Endothelial cell of umbilical vein (primary cell): ENCODE data around the gene TENM4. TPM values are rescaled to one million over a fixed set of nuclear protein-coding genes. Genes with fewer than 3 reads are reported as not detected.

Source experiments
- BruUV-seq: library from RNA; stranded (reverse); fragments of 400-500 nt; replicated peaks from 2 replicates; lab custom pipeline; 2021; lab: Mats Ljungman, UMichigan
- CTCF ChIA-PET: fragments of 300-600, 350-600 bp; sonication (Branson Sonifier 250); formaldehyde crosslinking; loops from one replicate; lab custom pipeline; 2021; ENCODE audit warnings: antibody characterized with exemption, inconsistent platforms; lab: Charles Lee
- POLR2A ChIA-PET: fragments of 300-600, 350-600 bp; sonication (Branson Sonifier 250); formaldehyde crosslinking; loops from one replicate; lab custom pipeline; 2021; ENCODE audit warnings: antibody characterized with exemption, inconsistent platforms; lab: Charles Lee
- DNase-seq: peaks from one replicate; pipeline ENCODE4 v3.0.0-alpha.2; 2011; ENCODE audit warnings: low read depth, low spot score
- FAIRE-seq: peaks from 2 replicates; lab custom pipeline; 2011; peaks lifted over from hg19 to GRCh38; lab: Jason Lieb, UNC
- H2AFZ ChIP-seq: 2 replicates; pipeline ENCODE4 v1.6.0; 2012; ENCODE audit warnings: low read depth, low read length, control low read depth, inconsistent platforms
- H3K27ac ChIP-seq: 2 replicates; pipeline ENCODE4 v1.5.1; 2011; ENCODE audit warnings: low read depth, mild to moderate bottlenecking, control low read depth, low read length, moderate library complexity; ENCODE audit not compliant: insufficient read depth
- H3K27me3 ChIP-seq, 2 experiments: 2 replicates each; pipeline versions ENCODE4 v1.6.0 to v1.6.1; 2011; ENCODE audit warnings: low read length in 2 of 2, mixed read lengths in 1 of 2; ENCODE audit not compliant: control insufficient read depth in 2 of 2, insufficient read depth in 2 of 2
- H3K36me3 ChIP-seq, 2 experiments: 2 replicates in 1 of 2; 3 replicates in 1 of 2; pipeline ENCODE4 v1.5.1; 2011; ENCODE audit warnings: low read length in 2 of 2, mild to moderate bottlenecking in 1 of 2, moderate library complexity in 1 of 2; ENCODE audit not compliant: control insufficient read depth in 2 of 2, insufficient read depth in 2 of 2; ENCODE audit errors: extremely low read depth in 1 of 2
- H3K4me1 ChIP-seq: 3 replicates; pipeline ENCODE4 v1.5.1; 2011; ENCODE audit warnings: mild to moderate bottlenecking, low read length; ENCODE audit not compliant: control insufficient read depth, insufficient read depth; ENCODE audit errors: extremely low read depth
- H3K4me2 ChIP-seq: 2 replicates; pipeline ENCODE4 v1.6.1; 2011; ENCODE audit warnings: low read length, control low read depth, mixed read lengths; ENCODE audit not compliant: insufficient read depth
- H3K4me3 ChIP-seq, 3 experiments: fragments of 200-600 bp in 1 of 3; sonication (generic), shearing (Covaris generic) in 1 of 3; replicated peaks in 1 of 3; 2 replicates each; pipeline ENCODE4 v1.5.1; 2011 to 2016; ENCODE audit warnings: control low read depth in 3 of 3, low read length in 3 of 3, mild to moderate bottlenecking in 2 of 3, inconsistent platforms in 1 of 3, low read depth in 1 of 3, moderate library complexity in 1 of 3; ENCODE audit not compliant: insufficient read depth in 1 of 3
- H3K79me2 ChIP-seq: 2 replicates; pipeline ENCODE4 v1.6.0; 2012; ENCODE audit warnings: low read length, inconsistent platforms; ENCODE audit not compliant: control insufficient read depth, insufficient read depth
- H3K9ac ChIP-seq: replicated peaks from 2 replicates; pipeline ENCODE3; 2011; ENCODE audit warnings: low read length, control low read depth; ENCODE audit not compliant: insufficient read depth; ENCODE audit errors: extremely low read depth
- H3K9me1 ChIP-seq: replicated peaks from 3 replicates; pipeline ENCODE4 v1.6.0; 2011; ENCODE audit warnings: mild to moderate bottlenecking, low read length; ENCODE audit not compliant: control insufficient read depth, insufficient read depth; ENCODE audit errors: extremely low read depth
- H3K9me3 ChIP-seq: replicated peaks from 2 replicates; pipeline ENCODE4 v1.5.1; 2012; ENCODE audit warnings: low read length, inconsistent platforms; ENCODE audit not compliant: control insufficient read depth, insufficient read depth
- H4K20me1 ChIP-seq: replicated peaks from 2 replicates; pipeline ENCODE3; 2011; ENCODE audit warnings: mild to moderate bottlenecking, low read length; ENCODE audit not compliant: control insufficient read depth, insufficient read depth; ENCODE audit errors: extremely low read depth
- CTCF ChIP-seq, 2 donors: IDR thresholded peaks; 1 replicate in 1 of 2; 2 replicates in 1 of 2; pipeline ENCODE4 v1.5.1; 2011; ENCODE audit warnings: low read length in 2 of 2, mild to moderate bottlenecking in 2 of 2, moderate library complexity in 2 of 2, control low read depth in 1 of 2, inconsistent platforms in 1 of 2, low read depth in 1 of 2; ENCODE audit not compliant: insufficient read depth in 1 of 2; ENCODE audit errors: extremely low read depth in 1 of 2
- EZH2 ChIP-seq: IDR thresholded peaks from 2 replicates; pipeline ENCODE4 v1.6.1; 2012; ENCODE audit warnings: borderline replicate concordance, low read depth, mild to moderate bottlenecking, moderate library complexity, low read length, inconsistent platforms; ENCODE audit not compliant: severe bottlenecking
- FOS ChIP-seq: IDR thresholded peaks from 2 replicates; pipeline ENCODE4 v1.6.1; 2011; ENCODE audit warnings: mild to moderate bottlenecking, low read length, moderate library complexity, borderline replicate concordance; ENCODE audit not compliant: insufficient read depth
- GATA2 ChIP-seq: IDR thresholded peaks from 2 replicates; pipeline ENCODE4 v1.7.0; 2011; ENCODE audit warnings: low read depth, mild to moderate bottlenecking, moderate library complexity, mixed read lengths, low read length; ENCODE audit not compliant: insufficient read length, insufficient read depth
- JUN ChIP-seq: IDR thresholded peaks from 2 replicates; pipeline ENCODE4 v1.6.1; 2011; ENCODE audit warnings: borderline replicate concordance, low read depth; ENCODE audit not compliant: insufficient read length, insufficient read depth
- MAX ChIP-seq: IDR thresholded peaks from 2 replicates; pipeline ENCODE4 v1.6.1; 2011; ENCODE audit not compliant: insufficient read depth, insufficient read length
- MYC ChIP-seq: IDR thresholded peaks from one replicate; pipeline ENCODE4 v1.6.1; 2011; ENCODE audit warnings: mild to moderate bottlenecking, low read depth, low read length
- POLR2A ChIP-seq: IDR thresholded peaks from 2 replicates; pipeline ENCODE4 v1.6.1; 2012; ENCODE audit warnings: low read depth, mild to moderate bottlenecking, control low read depth, low read length
- POLR2AphosphoS5 ChIP-seq: IDR thresholded peaks from 2 replicates; pipeline ENCODE4 v1.6.1; 2012; ENCODE audit warnings: low read depth, mild to moderate bottlenecking, control low read depth, low read length, moderate library complexity; ENCODE audit not compliant: insufficient read depth
- dilution Hi-C: fragments of 300-500 bp; cut with MboI; formaldehyde crosslinking; loops from one replicate; pipeline ENCODE4 v1.15.0; 2019; ENCODE audit warnings: low sequenced_read_pairs; ENCODE audit not compliant: extremely low pct_ligation_motif_present
- intact Hi-C: fragments of 100-400 bp; cut with micrococcal nuclease; formaldehyde crosslinking; loops from one replicate; pipeline ENCODE4 v1.10.0; 2022
- polyA plus RNA-seq, 4 experiments: library from polyadenylated mRNA; depleted of rRNA in 3 of 4; stranded (reverse) in 3 of 4; unstranded in 1 of 4; fragments of >200 nt; gene quantifications; 2 replicates each; pipeline versions ENCODE4 v1.2.1 to v1.2.3, GENCODE V29; 2011 to 2012; ENCODE audit warnings: missing spikeins in 1 of 4
- total RNA-seq: library from RNA; stranded (reverse); gene quantifications from 2 replicates; pipeline ENCODE4 v1.2.3, GENCODE V29; 2021

TENM4 gene
- total and polyA plus RNA-seq, 2 donors (not counting 3 experiments of a cell fraction or from before 2014, with no cell fraction given) = 0.06 to 0.27 TPM

- Histone ChIP-seq H3K27ac (no peak overlapping the region), H4K20me1 (no peaks in the 10 kb centered on the region), H3K9me1 (peaks cover 2% of the 10 kb centered on the region), H3K79me2 (no peaks in the 10 kb centered on the region), H3K9me3 (no peaks in the 10 kb centered on the region), H3K27me3 (no peaks in the 10 kb centered on the region), H2AFZ (no peak overlapping the region), H3K4me2 (no peak overlapping the region), H3K4me3 (no peak overlapping the region), H3K9ac (no peak overlapping the region), H3K4me1 (no peaks in the 10 kb centered on the region), H3K36me3 (no peaks in the 10 kb centered on the region)
- POLR2A ChIA-PET = no interaction called here
- DNase-seq = no peak
- dilution Hi-C loops = no loop called here
- TF ChIP-seq MAX = no peak
- no peak for TF ChIP-seq JUN
- no peak for TF ChIP-seq CTCF (IDR thresholded peaks at IDR 0.05; ENCODE audit: extremely low read depth in 1 of 2, insufficient read depth in 1 of 2, low read depth in 1 of 2, low read length in 2 of 2)
- TF ChIP-seq POLR2A = no peak
- TF ChIP-seq FOS = no peak
- TF ChIP-seq MYC = no peak
- no peak for TF ChIP-seq EZH2
- TF ChIP-seq GATA2 = no peak
- no peak for TF ChIP-seq POLR2AphosphoS5
- intact Hi-C loops = no loop called here
- no peak for FAIRE-seq
- CTCF ChIA-PET = no interaction called here
- no TSS peak for BruUV-seq
These were observed 321.1 kb downstream of the TENM4 start for GRCh38 chr11:79119491-79120284.
